ENCODE measurements around the gene PIP5KL1.

The PIP5KL1 gene

DNA sequence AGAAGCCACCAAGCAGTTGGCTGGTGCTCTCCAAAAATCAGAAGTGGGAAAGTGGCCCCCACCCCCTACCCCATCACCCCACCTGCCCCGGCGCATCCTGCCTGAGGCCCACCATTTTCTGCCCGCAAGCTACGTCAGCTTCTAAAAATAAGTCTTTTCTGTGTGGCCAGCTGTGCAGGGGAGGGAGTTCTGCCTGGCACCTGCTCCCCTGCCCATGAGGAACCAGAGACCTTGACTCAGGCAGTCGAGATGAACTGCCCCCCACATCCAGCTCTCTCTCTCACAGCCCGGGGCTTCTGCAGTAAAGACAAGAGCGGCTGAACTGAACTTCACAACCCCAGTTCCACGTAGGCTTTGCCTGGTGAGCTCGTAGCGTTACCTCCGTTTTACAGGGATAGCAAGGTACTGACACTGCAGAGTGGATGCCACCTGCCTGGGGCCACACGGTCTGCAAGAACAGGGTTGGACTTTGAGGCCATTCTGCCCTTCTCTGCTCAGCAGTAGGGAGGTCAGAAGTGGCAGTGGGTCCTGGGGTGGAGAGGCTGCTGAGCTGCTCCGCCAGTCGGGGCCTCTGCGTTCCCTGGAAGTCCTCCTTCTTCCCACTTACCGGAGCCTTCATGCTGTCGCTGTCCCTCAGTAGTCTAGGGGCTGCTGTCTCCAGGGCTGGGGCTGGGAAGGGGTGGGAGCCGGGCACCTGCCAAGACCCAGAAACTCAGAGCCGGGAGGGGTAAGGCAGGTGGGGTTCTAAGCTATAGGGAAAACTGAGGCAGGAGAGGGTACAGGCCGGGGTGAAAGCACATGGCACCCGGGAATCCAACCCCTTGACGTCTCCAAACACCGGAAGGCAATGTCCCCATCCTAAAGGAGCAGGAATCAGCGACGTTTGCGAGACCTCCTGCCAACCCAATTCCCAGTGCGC lies 14.5 kb downstream of the PIP5KL1 start:
- DNase-seq (ENCODE audit: low read depth): no peak

GRCh38 chr9:127915325-127915752 lies 15.2 kb downstream of the PIP5KL1 start:
- DNase-seq (ENCODE audit: low read depth): no peak

GRCh38 chr9:127913682-127914081 lies 16.9 kb downstream of the PIP5KL1 start:
- DNase-seq (ENCODE audit: low read depth): no peak

- DNase-seq (ENCODE audit: low read depth): no peak
Observed at GRCh38 chr9:127912882-127913281, 17.7 kb downstream of the PIP5KL1 start.

- DNase-seq (ENCODE audit: low read depth): no peak
Observed at GRCh38 chr9:127912296-127912695, 18.3 kb downstream of the PIP5KL1 start.

DNA sequence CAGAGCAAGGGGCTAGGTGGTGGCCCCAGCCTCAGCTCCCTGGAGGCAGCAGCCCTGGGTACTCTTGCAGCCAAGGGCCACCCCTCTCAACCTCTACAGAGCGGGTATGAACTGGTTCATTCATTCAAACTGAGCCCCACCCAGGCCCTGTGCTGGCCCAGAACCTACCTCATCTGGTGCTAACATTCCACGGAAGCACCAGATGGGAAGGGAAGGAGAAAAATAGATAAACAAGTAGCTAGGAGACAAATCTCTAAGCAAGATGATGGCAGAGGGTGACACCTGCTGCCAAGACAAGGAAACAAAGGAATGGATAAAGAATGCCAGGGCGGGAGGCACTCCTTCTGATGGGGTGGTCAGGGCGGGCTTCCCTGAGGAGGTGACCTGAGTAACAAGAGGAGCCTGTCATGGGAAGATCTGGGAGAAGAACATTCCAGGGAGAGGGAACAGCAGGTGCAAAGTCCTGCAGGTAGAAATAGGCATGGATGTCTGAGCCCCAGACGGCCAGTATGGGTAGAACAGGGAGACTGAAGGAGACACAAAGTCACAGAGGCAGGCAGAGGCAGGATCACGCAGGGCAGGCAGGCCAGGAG lies 19.9 kb downstream of the PIP5KL1 start:
- no peak for DNase-seq (ENCODE audit: low read depth)

- no peak for DNase-seq (ENCODE audit: low read depth)
Observed at GRCh38 chr9:127909839-127910273, 20.7 kb downstream of the PIP5KL1 start.

DNA sequence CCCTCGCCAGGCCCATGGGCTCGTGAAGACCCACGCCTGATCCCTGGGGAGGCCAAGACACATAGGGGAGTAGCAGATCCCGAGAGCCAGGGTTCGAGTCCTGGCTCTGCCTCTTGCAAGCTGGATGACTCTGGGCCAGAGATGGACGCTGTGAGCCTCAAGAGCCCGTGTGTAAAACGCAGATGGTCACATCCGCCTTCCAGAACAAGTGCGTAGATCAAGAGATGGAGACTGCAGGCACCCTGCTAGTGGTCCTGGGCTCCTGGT lies 22.0 kb downstream of the PIP5KL1 start:
- DNase-seq (ENCODE audit: low read depth): no peak

GRCh38 chr9:127907867-127908659 lies 22.5 kb downstream of the PIP5KL1 start:
- no peak for DNase-seq (ENCODE audit: low read depth)

- no peak for DNase-seq (ENCODE audit: low read depth)
Observed at GRCh38 chr9:127905788-127906191, 24.8 kb downstream of the PIP5KL1 start.

DNA sequence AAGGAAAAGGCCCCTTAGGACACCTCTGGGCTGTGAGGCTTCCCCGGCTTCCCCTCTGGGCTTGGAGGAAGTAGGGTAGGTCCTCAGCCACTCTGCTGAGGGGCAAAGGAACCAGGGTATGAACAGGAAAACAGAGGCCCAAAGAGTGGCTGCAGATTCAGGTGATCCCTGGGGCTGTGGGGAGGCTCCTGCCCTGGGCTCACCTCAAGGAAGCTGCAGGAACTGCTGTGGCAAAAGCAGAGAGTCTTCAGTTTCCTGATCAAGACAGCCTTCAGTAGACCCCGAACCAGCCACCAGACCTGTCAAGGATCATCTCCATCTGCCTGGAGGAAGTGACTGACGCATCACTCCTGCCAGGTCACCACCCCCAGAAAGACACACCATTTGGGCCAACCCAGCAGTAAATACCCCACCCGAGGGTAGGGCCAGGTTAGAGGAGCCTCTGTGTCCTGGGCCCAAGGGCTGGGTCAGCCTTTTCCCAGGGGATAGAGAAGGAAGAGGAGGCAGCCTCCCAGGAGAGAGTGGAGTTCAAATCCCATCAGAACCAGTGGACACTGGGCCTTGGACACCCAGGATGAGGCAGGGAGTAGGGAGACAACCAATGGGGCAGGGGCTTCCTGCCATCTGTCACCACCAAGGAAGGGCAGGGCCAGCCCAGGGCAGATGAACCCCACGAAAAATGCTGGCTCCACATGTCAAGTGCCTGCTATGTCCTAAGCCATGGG lies 25.4 kb downstream of the PIP5KL1 start:
- DNase-seq (ENCODE audit: low read depth): no peak

DNA sequence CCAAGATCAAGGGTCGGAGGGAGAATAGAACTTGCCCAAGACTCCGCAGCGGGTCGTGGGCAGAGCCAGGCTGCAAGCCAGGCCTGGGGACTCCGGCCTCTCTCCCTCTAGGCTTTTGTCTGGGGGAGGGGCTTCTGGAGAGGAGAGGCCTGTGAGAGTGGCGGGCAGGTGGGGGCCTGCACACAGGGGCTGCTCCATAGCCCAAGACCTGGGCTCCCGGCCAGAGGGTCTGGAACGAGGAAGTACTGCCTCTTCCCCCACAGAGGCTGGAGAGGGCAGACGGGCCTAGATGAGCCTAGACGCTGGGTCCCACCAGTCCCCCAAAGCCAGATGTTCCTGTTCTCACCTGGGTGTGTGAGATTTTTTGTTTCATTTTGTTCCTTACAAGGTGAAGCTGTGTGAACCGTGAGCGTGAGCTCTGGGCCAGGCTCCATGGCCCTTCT lies 26.0 kb downstream of the PIP5KL1 start:
- no peak for DNase-seq (ENCODE audit: low read depth)

DNA sequence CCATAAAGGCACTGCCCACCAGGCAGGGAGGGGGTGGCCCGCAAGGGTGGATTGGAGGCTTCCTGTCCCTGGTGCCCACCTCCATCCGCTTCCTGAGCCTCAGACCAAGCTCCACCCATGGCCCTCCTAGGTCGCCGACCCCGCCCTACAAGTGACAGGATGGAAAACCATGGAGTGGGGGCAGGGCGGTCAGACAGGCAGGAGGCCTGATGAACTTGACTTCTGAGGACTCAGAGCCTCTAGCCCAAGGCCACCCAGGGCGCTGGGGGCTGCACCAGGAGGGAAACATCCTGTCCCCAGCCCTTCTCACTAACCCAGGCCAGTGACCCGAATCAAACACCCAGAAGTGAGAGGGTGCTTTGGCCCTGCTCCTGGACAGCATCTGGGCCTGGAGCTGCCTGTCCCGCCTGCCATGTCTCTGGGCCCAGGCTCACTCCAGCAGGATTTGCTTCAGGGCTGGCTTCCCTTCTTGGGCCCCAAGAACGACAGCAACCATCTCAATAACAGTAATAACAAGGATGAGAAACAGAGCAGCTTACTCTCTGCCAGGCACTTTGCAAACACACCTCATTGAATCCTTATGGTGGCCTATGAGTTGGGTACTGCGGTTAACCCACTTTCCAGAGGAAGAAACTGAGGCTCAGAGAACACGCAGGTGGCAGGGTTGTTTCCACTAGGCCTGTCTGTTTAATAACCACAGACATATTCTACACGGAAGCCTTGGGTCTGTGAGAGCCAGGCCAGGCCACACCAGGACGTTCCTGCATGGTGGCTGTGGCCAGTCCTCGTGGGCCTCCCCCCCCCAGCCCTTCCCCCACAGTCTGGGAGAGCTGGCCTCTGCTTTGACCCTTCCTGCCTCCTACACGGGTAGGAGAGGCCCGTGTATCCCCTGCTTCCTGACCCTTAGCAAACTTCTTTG lies 26.8 kb downstream of the PIP5KL1 start:
- no peak for DNase-seq (ENCODE audit: low read depth)

GRCh38 chr9:127899128-127899943 lies 31.2 kb downstream of the PIP5KL1 start, which contains the start of gene ST6GALNAC6:
Gene ST6GALNAC6 (minus strand): TSS chr9:127899603. CDS start chr9:127897981, 1,622 bp downstream.
- DNase-seq (ENCODE audit: low read depth): no peak

DNA sequence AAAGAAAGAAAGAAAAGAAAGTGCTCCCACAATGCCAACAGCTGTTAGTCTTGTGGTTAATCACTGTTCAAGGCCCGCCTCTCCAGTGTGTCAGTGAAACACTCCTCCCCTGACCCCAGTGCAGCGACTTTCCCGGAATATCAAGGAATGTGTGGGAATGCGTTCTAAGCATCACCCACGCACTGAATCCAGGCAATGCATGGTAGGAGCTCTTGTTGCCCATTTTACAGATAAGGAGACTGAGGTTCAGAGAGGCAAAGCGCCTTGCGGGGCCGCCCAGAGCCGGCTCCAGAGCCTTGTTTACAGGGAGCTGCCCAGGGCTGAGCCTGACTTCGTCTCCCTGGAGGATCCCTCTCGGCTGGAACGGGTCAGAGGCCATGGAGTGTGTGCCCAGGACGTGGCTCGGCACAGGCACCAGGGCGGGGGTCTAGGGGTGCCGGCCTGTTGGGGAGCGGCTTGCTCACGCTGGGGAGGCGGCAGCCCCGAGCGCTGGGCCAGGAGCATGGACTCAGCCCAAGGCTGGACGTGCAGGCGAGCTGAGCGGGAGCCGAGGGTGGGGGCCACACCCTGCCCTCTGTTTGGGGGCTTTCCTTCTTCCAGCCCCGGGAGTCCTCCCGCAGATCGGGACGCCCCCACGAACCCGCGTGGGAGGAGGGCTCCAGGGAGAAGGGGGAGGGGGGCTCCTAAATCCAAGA lies 32.0 kb downstream of the PIP5KL1 start:
- no peak for DNase-seq (ENCODE audit: low read depth)

GRCh38 chr9:127897193-127897692 lies 33.3 kb downstream of the PIP5KL1 start:
- no peak for DNase-seq (ENCODE audit: low read depth)

DNA sequence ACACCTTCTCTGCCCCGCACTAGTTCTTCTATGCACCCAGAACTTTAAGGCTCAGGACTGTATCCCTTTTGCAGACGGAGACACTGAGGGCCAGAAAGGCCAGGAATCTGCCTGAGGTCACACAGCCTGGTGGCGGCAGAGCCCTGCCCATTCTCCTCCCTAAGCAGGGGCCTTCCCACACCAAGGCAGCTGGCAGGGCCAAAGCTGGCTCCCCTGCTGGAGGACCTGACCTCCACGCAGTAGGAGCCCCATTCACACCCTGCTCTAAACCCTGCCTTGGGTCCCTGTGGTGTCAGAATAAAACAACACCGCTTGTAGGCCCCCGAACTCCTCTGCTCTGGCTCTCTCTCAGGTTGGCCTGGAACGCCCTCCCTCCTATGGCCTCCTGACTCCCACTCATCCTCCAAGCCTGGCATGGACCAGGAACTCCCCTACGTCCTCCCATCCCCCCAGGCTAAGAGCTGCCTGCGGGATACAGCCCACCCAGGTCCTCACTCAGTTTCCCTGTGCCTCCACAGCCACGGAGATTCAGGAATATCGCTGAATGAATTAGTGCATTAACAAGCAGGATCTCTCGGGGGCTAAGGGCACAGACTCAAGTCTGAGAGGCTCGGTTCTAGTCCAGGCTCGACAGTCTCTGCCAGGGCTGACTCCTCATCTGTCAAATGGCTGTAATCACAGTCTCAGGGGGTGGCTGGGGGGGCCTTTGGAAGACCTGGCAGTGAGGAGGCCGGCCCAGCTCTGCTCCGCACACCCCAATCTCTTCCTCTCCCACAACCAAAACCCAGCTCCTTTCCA lies 34.0 kb downstream of the PIP5KL1 start:
- DNase-seq (ENCODE audit: low read depth): no peak

GRCh38 chr9:127895811-127896210 lies 34.8 kb downstream of the PIP5KL1 start:
- no peak for DNase-seq (ENCODE audit: low read depth)

Data from HS-27A (cell line).